Adrenal gland (tissue), 5 donors: ENCODE measurements around the gene ZNRF3.

ENCODE experiments used
- POLR2A ChIP-seq, 2 donors: fragments of 450-650 bp; IDR thresholded peaks; one replicate each; pipeline ENCODE4 v1.6.1; 2017; ENCODE audit warnings: antibody characterized with exemption in 2 of 2, mild to moderate bottlenecking in 2 of 2, moderate library complexity in 1 of 2
- TF ChIP-seq, protein P1 (sequence below), 6 experiments: fragments of 450-650 bp in 4 of 6; fragments of 200-600 bp in 2 of 6; sonication (generic) in 1 of 6; IDR thresholded peaks; 1 replicate in 5 of 6; 2 replicates in 1 of 6; pipeline versions ENCODE4 v1.5.1 to v1.8.0; 2016 to 2021; ENCODE audit warnings: antibody characterized with exemption in 6 of 6, mild to moderate bottlenecking in 2 of 6, moderate library complexity in 1 of 6
- donor health status: DM: no; HTN: no; CAD: no.

DNA sequence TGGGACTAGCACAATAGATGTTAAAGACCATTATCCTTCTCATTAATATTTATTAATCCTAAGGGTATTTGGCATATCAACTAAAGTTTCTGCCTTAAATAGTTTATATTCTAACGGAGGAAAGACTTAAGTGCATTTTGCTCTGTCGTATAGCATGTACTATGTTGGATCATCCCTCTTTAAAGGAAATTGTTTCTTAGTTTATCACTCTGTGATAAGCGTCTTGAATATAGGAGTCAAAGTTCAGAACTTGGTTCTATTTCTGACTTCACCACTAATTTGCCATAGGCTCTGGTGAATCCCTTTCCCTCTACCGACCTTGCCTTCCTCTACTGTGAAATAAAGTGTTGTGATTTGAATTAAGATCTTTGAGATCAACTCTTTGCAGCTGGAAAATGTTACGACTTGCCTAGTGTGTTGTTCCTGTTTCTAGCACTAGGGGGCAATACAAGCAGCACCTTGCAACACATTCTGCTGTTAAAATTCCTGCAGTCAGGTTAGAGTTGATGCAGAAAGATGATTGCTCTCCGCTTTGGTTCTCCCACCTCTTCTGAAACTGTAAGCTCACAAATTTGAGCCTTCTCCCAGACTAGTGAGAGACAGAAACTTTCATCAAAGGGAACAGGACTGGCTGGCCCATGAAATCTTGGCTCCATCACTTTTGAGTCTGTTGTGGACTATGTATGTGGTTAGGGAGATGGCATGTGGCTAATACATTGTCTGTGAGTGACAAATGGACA, 27.8 kb upstream of the ZNRF3 start:
- TF ChIP-seq, protein P1, sequence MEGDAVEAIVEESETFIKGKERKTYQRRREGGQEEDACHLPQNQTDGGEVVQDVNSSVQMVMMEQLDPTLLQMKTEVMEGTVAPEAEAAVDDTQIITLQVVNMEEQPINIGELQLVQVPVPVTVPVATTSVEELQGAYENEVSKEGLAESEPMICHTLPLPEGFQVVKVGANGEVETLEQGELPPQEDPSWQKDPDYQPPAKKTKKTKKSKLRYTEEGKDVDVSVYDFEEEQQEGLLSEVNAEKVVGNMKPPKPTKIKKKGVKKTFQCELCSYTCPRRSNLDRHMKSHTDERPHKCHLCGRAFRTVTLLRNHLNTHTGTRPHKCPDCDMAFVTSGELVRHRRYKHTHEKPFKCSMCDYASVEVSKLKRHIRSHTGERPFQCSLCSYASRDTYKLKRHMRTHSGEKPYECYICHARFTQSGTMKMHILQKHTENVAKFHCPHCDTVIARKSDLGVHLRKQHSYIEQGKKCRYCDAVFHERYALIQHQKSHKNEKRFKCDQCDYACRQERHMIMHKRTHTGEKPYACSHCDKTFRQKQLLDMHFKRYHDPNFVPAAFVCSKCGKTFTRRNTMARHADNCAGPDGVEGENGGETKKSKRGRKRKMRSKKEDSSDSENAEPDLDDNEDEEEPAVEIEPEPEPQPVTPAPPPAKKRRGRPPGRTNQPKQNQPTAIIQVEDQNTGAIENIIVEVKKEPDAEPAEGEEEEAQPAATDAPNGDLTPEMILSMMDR (IDR thresholded peaks at IDR 0.05), result peak; percentile 84 to 97 (median 94)
- no peak for TF ChIP-seq POLR2A (IDR thresholded peaks at IDR 0.05)
